ENCODE measurements around the gene CASP4.

DNA sequence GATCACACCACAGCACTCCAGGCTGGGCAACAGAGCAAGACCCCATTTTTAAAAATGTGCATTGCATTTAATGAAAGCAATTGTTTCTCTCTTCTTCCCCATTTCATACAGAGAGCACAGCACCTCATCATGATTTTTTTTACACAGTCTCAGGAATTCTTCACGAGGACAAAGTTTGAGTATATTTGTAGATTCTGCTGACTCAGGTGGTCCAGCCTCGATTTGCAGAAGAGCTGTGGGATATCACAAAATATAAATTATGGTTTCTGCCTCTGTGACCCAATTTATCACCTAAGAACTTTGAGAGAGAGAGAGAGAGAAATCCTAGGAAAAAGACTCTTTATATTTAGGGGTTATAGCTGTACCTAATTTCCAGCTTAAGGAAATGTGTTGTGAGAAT is 34.8 kb upstream of the CASP4 start:
- TF ChIP-seq CTCF (conservative IDR thresholded peaks at IDR 0.05 in 1 of 2, IDR thresholded peaks at IDR 0.05 in 1 of 2; ENCODE audit: extremely low read depth in 1 of 2, insufficient read depth in 1 of 2, low read depth in 1 of 2, low read length in 2 of 2) (no peak), EZH2 (IDR thresholded peaks at IDR 0.05; ENCODE audit: borderline replicate concordance, low read length) (no peak)
